ENCODE data around the gene TRAPPC3L.
A peak's percentile ranks its signal among the peaks of the same experiment; 100 is the strongest.
"Not testable (repeated sequence)": the region's sequence is repeated elsewhere in the genome, so short reads cannot be mapped to it uniquely, and the experiment has no call there.

TRAPPC3L gene

GRCh38 chr6:116512734-116513133 lies 32.8 kb downstream of the TRAPPC3L start:
- no peak for DNase-seq

GRCh38 chr6:116512111-116512559 lies 33.3 kb downstream of the TRAPPC3L start:
- DNase-seq, result no peak

GRCh38 chr6:116511424-116512110 lies 33.9 kb downstream of the TRAPPC3L start, which contains the start of gene CALHM5:
Gene CALHM5 (plus strand): TSS chr6:116511639. CDS start chr6:116511697, 58 bp downstream.
- peak; percentile 20 for DNase-seq

- DNase-seq, result no peak
Measured at GRCh38 chr6:116508527-116508926, 37.0 kb downstream of the TRAPPC3L start.

- no peak for DNase-seq
Measured at GRCh38 chr6:116507324-116507723, 38.2 kb downstream of the TRAPPC3L start.

- DNase-seq, result no peak
Measured at GRCh38 chr6:116500969-116501433, 44.5 kb downstream of the TRAPPC3L start.

GRCh38 chr6:116497113-116497676 lies 48.3 kb downstream of the TRAPPC3L start:
- DNase-seq, result no peak

- DNase-seq, result not testable (repeated sequence)
Measured at GRCh38 chr6:116495161-116495560, 50.3 kb downstream of the TRAPPC3L start.

- no peak for DNase-seq
Measured at GRCh38 chr6:116492331-116493067, 53.0 kb downstream of the TRAPPC3L start.

GRCh38 chr6:116491610-116492330 lies 53.7 kb downstream of the TRAPPC3L start:
- no peak for DNase-seq

- DNase-seq, result no peak
Measured at GRCh38 chr6:116485559-116486184, 59.8 kb downstream of the TRAPPC3L start.

- no peak for DNase-seq
Measured at GRCh38 chr6:116483616-116484015, 61.9 kb downstream of the TRAPPC3L start.

- DNase-seq, result no peak
Measured at GRCh38 chr6:116482780-116483179, 62.7 kb downstream of the TRAPPC3L start.

GRCh38 chr6:116476002-116476678 lies 69.3 kb downstream of the TRAPPC3L start:
- DNase-seq, result peak; percentile 1

- no peak for DNase-seq
Measured at GRCh38 chr6:116475141-116475540, 70.3 kb downstream of the TRAPPC3L start.

GRCh38 chr6:116472706-116473105 lies 72.8 kb downstream of the TRAPPC3L start:
- DNase-seq, result no peak

GRCh38 chr6:116471531-116471930 lies 74.0 kb downstream of the TRAPPC3L start:
- DNase-seq, result no peak

GRCh38 chr6:116468293-116468692 lies 77.2 kb downstream of the TRAPPC3L start:
- no peak for DNase-seq

GRCh38 chr6:116467514-116467913 lies 78.0 kb downstream of the TRAPPC3L start:
- no peak for DNase-seq

GRCh38 chr6:116467096-116467495 lies 78.4 kb downstream of the TRAPPC3L start:
- no peak for DNase-seq

GRCh38 chr6:116465246-116465645 lies 80.2 kb downstream of the TRAPPC3L start:
- DNase-seq, result no peak

GRCh38 chr6:116463301-116463700 lies 82.2 kb downstream of the TRAPPC3L start:
- no peak for DNase-seq
